Astrocyte (in vitro differentiated cells and primary cell): Measurements from ENCODE around the gene CD82.

ENCODE experiments used
- CTCF ChIP-seq: IDR thresholded peaks from 2 replicates; pipeline ENCODE4 v1.5.1; 2011; ENCODE audit warnings: low read depth, mild to moderate bottlenecking, inconsistent platforms, low read length, moderate library complexity; ENCODE audit not compliant: insufficient read depth
- EZH2 ChIP-seq: IDR thresholded peaks from 2 replicates; pipeline ENCODE4 v1.6.1; 2012; ENCODE audit warnings: mild to moderate bottlenecking, low read length, inconsistent platforms; ENCODE audit not compliant: insufficient read depth

- TF ChIP-seq EZH2 (no peak), CTCF (no peak)
Measured at GRCh38 chr11:44607319-44607962, 42.0 kb downstream of the CD82 start.
